Measurements from ENCODE around the gene TBL1X.

- TF ChIP-seq RAD21 (IDR thresholded peaks at IDR 0.05; ENCODE audit: low read length) (no peak), CTCF (conservative IDR thresholded peaks at IDR 0.05; ENCODE audit: low read depth, low read length) (no peak), MXI1 (IDR thresholded peaks at IDR 0.05; ENCODE audit: borderline replicate concordance, low read depth, low read length) (no peak), POLR2A (IDR thresholded peaks at IDR 0.05; ENCODE audit: low read depth, low read length) (no peak), USF2 (IDR thresholded peaks at IDR 0.05; ENCODE audit: low read depth, low read length) (no peak), RFX5 (IDR thresholded peaks at IDR 0.05; ENCODE audit: low read depth, low read length) (no peak), ELK1 (IDR thresholded peaks at IDR 0.05; ENCODE audit: borderline replicate concordance, low read depth, low read length) (no peak), MAZ (IDR thresholded peaks at IDR 0.05; ENCODE audit: borderline replicate concordance, low read depth, low read length) (no peak), BHLHE40 (IDR thresholded peaks at IDR 0.05; ENCODE audit: low read depth, low read length) (no peak), SMC3 (IDR thresholded peaks at IDR 0.05; ENCODE audit: low read depth, low read length) (no peak)
Observed at GRCh38 chrX:9642270-9642995, 177.6 kb downstream of the TBL1X start.

Data from IMR-90 (cell line).